ENCODE measurements around the gene ZNF652.
A peak's percentile ranks its signal among the peaks of the same experiment; 100 is the strongest.
"Not testable (repeated sequence)": the region's sequence is repeated elsewhere in the genome, so short reads cannot be mapped to it uniquely, and the experiment has no call there.

Gene ZNF652

DNA sequence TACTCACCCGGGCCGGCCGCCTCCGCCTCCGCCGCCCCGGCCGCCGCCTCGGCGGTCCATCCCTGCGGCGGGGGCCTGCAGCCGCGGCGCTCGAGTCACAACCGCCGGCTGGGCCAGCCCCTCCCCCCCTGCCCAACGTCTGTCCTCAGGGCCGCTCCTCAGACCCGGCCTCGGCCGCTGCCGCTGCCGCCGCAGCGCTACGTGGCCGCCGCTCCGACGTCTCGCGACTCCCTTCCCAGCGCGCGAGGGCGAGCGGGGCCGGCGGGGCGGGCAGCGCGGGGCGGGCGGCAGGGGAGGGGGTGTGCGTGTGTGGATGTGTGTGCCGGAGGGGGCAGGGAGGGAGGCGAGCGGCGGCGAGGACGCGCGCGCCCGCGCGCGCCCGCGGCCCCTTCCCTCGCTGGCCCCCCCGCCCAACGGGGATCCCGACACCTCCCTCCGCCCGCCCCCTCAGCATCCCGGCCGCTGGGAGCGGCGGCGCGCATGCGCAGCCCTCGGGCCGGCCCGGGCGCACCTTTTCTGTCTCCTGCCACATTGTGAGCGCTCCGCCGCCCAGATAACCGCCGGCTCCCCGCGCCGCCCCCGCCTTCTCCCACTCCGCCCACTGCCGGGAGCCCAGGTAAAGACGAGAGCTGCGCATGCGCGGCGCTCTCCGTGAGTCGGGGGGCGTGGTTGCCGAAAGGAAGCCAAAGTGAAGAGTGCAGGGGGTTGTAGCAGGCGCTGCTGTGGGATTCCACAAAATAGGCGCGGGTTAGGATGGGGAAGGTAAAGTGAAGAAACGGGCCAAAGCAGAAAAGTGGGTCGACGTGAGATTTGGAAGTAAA, at the start of gene ZNF652:
TSS of gene ZNF652 (minus strand) at position 349 of the 821 bp plus-strand sequence. CDS start 44,525 bp downstream, outside the sequence.
- DNase-seq (ENCODE audit: low read depth) = peak; percentile 86

DNA sequence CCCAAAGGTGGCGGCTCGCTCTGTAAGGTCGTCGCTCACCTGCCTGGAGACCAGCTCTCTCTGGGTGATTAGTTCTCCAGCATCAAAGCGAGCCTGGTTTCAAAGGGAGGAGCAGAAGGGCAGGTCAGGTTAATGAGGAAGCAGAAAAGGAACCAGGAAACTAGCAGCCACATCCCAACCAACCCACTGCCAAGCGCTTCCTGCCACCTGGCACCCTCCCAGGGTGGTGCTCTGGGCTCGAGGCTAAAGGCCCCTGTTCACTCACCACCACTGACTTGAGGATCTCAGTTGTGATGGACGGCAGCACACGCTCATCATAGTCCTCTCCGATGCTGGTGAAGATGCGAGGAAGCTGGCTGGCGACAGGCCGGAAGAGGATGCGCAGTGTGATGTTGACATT, 47.0 kb upstream of the ZNF652 start:
- no peak for DNase-seq (ENCODE audit: low read depth)

DNA sequence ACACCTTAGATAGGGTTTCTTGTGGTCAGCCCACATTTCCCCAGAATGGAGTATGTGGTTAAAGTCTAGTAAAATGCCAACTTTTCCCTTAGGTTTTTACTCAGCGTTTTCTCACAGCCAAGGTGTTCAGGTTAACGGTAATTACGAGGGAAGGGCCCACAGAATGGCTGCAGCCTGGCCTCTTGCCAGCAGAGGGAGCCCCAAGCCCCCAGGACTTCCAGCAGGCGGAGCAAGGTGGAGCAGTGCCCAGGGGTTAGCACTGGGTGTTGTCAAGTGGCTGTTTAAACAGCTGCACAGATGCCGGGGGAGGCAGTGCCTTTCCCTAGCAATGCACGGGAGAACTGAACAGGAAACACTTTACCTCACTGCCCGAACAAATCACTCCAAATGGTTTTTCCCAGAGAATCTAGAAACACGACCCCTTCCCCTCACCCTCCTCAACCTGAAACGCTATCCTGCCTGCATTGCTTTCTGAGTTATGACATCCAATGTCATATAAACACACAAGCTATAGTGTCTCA, 46.0 kb upstream of the ZNF652 start:
- DNase-seq (ENCODE audit: low read depth) = peak; percentile 83

DNA sequence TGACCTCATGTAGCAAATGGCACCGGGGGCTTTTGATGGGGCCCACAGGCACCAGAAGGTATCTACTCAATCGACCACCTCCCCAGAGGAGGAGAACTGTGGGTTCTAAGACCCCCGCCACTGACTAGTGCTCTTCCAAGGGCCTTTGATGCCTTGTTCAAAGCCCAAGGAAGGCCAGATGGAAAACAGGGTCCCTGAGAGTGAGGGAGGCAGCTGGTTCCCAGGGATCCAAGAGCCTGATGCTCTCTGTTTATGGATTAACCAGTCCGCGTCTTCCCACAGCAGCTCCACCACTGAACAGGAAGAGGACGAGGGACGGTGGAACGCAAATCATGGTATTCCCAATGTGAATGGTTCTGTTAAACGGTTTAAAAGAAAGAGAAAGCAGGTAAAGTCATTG, 45.0 kb upstream of the ZNF652 start:
- DNase-seq (ENCODE audit: low read depth) = no peak

DNA sequence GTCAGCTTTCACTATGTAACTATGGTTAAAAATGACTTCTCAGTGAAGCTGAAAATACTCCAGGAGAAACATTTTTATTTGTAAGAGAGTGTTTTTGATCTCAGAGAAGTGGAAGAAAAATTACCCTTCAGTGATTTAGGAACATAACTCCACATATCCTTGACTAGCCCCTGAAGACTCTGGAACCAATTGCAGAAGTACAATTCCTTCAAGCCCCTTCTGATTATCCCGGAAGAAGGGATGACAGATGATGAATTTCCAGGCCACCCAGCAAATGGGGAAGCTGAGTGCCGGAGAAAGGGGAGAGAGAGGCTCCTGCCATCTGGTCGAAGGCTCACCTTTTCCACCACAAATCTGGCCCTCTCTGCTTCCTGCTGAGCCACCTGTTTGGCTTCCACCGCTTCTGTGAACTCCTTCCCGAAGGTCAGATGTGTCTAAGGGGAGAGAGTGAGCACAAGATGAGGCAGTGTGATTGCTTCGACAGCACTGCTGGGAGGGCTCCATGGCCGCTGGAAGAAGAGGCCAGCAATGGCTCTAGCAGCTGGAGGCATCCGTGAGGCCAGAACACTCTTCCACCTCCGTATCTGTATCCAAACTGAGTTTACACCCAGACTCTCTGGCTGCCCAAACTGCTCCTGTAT, 44.5 kb upstream of the ZNF652 start:
- no peak for DNase-seq (ENCODE audit: low read depth)

DNA sequence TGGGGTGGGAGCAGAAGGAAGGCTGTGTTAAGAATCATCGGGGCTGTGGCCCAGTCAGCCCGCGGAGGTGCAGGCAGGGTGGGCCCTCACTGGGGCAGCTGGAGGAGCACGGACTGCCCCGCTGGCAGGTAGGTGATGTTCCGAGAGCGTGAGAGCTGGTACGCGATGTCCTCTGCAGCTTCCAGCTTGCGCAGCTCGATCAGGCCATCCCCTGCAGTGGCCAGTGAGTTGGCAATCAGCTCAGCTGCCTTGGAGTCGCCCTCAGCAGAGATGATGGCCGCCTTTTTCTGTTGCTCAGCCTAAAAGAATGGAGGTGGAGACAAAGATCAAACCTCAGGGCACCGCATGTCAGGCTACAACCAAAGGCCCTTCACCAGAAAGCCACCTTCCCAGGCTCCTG, 42.9 kb upstream of the ZNF652 start:
- no peak for DNase-seq (ENCODE audit: low read depth)

DNA sequence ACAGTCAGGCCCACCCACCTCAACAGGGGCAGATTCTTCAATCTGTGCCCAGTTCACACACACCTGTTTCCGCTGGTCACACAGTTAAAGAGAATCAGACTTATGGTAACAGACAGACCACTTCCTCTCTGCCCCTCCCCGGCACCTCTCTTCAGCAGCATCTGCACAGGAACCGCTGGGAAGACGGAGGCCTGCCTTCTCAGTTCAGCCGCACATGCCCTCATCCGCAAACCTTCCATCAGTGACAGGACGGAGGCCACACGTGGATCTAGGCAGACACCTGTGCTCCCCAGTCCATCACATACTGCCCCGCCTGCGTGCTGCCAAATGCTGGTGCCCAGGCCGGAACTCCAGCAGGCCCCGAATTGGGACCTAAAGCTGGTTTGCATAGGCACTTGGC, 42.3 kb upstream of the ZNF652 start:
- DNase-seq (ENCODE audit: low read depth) = no peak

DNA sequence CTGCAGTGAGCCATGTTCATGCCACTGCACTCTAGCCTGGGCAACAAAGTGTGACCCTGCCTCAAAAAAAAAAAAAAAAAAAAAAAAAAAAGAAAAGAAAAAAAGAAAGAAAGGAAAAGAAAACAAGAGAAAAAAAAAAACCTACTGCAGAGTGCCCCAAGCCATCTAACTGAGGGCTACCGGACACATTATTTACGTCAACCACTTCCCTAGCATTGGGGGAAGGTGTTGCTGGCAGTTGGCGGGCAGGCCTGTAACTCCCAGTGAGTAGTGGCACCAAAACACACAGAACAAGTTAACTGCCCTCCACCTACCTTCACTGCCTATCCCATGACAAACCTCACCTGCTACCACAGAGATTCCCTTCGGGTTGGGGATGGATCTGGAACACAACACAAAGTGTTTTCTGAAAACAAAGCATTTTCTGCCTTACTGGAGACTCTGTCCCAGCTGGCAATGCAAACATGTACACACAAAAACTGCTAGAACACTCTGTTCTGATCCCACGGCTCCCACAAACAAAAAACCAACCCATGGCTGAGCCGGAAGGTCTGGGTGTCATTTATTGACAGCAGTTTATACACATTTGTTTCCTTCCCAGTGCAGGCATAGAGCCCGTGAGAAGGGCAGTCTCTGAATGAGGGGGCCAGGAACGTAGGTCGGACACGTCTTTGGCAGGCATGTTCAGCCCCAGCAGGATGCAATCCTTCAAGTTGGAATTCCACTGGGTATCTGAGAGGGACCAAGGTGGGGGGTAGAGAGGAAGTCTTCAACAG, 41.7 kb upstream of the ZNF652 start:
- DNase-seq (ENCODE audit: low read depth) = no peak

DNA sequence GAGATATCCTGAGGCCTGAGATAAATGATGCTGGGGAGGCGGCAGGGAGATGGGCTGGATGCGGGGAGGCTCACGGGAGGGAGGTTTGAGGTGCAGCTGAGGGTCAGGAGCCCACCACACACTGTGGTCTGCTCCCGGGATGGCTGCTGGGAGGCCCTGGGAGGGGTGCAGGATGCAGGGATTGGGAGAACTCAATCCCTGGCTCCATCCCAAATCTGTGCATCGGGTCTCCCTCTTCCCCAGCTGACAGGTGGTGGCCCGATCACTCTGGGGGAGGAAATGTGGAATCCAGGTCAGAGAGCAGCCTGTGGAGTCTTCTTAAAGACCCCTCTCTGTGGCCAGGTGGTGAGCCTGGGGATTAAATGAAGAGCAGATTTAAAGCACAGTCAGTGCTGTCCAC, 40.7 kb upstream of the ZNF652 start:
- no peak for DNase-seq (ENCODE audit: low read depth)

DNA sequence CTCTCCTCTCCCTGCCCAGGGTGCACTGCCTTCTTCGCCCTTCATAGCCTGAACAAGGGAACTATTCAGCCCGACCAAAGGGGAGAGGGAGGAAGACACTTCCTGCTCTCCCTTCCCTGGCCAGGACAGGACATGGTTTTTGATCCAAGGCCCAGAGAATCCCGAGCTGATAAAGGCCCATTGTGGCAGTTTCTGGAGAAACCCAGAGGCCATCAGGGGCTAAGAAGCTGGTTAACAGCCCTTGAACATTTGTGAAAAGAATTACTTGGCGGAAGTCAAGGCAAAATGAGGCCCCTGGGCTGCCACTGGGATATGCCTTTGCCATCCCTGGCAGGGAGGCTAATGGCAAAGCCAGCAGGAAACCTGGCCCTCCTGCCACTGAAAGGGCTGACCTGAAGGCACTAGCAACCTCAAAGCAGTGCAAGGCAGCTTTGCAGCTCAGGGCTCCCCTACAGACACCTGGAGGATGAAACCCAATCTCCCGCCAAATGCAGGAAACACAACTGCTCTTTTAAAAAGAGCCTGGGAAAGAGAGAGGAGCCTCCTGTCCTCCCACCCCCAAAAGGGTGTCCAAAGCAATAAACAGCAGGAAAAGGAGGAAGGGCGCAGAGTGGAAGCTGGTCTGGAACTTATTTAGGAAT, 40.0 kb upstream of the ZNF652 start:
- no peak for DNase-seq (ENCODE audit: low read depth)

DNA sequence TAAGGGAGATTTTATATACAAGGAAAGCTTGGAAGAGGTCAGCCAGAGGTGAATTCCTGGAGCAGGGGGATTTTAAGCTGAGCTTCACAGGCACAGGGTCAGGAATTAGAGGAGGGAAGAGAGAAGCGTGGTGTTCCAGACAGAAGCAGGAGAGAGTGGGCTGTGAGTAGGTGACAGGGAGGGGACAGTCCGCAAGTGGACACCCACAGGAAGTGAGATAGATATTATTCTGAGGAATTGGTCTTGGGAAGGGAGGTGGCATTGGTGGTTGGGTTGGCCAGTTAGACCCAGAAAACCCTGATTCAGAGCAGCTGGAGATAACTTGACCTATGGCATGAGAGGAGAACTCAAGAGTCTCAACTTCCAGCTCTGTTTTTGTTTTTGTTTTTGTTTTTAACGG, 37.9 kb upstream of the ZNF652 start:
- DNase-seq (ENCODE audit: low read depth) = no peak

DNA sequence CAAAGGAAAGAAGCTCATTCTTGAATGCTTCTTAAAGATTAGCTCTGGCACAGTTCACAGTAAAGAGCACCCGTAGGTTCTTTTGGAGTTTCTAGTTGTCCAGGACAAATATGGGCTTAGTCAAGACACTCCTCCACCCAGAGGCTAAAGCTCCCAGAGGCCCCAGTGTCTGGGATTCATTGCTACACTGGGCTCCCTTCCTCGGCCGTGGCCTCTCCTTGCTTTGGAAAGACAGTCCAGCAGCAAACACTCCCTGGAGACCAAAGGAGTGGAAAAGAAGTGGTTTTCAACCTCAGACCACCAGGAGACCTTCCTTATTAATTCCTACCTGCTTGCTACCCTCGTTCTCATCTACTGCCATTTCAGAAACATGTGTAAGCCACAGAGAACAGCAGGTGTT, 35.5 kb upstream of the ZNF652 start:
- no peak for DNase-seq (ENCODE audit: low read depth)

DNA sequence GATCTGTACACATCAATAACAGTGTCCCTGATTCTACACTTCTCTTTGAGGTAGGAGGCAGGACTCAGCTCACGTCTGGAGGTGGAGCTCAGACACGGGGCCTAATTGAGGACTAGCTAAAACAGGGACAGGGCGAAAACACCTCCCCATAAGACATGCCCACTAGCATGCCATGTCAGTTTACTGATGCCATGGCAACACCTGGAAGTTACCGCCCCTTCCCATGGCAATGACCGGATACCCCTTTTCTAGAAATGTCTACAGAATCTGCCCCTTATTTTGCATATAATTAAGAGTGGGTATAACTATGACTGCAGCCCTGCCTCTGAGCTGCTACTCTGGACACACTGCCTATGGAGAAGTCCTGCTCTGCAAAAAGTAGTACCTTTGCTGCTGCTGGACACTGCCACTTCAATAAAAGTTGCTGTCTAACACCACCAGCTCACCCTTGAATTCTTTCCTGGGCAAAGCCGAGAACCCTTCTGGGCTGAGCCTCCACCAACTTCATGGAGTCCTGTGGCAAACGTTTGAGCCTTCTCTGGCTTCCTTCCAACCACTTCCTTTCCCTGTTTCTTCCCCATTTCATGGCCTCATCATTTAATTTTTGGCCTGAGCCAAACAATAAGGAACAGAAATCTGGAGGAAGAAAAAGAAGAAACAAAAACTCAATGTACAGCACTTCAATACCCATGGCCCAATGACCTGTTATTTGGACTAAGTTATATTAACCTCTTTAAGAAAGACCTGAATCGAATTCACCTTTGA, 31.6 kb upstream of the ZNF652 start:
- no peak for DNase-seq (ENCODE audit: low read depth)

DNA sequence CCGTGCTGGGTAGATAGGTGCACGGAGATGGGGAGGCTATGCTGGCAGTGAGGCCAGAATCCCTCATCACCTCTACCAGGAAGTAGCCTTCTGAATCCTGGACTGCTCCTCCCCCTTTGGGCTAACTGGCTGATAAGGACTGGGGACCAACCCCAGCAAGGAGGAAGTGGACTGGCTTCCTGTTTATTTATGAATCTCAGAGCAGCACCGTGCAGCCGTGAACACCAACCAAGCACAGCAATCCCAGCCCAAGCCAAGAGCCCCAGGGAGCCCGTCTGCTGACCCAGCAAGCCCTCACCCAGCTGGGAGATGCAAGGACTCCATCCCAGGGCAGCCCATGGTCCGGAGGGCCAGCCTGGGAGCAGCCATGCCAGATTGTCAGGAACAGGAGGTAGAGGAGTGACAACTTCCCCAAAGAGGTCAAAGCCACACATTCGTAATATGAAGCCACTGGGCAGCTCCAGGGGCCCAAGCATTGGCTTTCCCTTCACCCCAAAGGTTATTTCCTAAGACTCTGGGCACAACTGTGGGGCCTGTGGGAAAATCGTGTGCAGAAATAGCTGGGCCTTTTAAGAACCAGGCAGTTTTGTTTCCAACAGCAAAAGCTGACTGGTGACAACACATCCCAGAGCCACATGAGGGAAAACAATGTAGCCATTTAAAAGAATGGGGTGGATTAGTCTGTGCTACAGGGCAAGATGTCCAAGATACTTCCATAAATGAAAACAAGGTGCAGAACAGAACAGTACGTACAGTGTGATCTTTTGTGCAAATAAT, 28.7 kb upstream of the ZNF652 start:
- DNase-seq (ENCODE audit: low read depth) = no peak

DNA sequence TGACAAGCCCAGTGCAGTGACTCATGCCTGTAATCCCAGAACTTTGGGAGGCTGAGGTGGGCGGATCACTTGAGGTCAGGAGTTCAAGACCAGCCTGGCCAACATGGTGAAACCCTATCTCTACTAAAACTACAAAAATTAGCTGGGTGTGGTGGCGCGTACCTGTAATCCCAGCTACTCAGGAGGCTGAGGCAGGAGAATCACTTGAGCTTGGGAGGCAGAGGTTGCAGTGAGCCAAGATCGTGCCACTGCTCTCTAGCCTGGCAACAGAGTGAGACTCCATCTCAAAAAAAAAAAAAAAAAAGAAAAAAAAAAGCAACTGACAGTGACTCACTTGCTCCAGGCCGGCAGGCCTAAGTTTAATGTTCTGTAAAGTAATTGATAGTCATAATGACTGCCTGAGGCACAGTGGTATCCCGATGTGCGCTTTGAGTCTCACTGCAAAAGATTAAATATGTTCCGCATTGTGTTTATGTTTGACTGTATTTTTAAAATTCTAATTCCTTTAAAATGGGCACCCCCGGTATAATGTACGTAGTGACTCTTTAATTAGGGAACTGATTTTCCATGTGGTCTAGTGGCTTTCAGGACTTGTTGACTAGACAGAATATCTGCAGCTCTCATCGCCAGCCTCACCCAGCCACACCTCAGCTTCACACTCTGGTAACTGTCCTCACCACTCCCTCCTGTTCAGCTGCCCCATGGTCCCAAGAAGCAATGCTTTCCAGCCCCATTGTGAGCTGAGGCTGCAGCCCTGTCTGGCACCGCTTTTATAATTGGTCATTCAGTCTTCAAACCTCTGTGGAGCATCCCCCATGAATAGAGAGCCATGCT, 27.7 kb upstream of the ZNF652 start:
- DNase-seq (ENCODE audit: low read depth) = not testable (repeated sequence)

DNA sequence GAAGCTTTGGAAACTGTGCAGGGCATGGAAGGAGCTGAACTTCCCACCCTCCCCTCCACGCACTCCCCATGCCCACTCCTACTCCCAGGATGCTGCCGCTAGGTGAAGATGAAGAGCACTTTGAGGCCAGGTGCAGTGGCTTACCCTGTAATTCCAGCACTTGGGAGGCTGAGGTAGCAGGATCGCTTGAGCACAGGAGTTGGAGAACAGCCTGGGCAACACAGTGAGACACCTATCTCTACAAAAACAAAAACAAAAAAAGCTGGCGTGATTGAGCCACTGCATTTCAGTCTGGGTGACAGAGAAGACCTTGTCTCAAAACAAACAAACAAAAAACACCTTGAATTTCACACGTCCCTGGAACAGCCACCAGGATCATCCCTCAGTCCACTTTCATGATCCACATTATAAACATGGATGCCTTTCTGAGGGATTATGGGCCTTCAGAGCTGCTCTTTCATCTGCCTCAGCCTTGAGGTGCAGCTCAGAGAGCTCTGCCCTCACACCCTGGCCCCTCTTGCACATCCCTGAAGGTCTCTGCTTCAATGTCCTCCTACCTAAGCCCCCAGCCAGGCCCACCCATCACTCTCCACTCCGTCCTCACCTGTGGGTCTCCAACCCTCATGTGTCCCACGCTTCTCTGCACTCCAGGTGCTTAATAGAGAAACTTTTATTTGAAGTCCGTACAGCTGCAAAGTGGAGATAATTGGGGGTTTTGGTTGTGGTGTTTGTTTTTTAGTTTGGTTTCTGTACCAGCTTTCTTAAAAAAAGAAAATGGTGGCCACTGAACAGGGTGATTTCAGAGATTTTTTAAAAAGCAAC, 26.9 kb upstream of the ZNF652 start:
- no peak for DNase-seq (ENCODE audit: low read depth)

DNA sequence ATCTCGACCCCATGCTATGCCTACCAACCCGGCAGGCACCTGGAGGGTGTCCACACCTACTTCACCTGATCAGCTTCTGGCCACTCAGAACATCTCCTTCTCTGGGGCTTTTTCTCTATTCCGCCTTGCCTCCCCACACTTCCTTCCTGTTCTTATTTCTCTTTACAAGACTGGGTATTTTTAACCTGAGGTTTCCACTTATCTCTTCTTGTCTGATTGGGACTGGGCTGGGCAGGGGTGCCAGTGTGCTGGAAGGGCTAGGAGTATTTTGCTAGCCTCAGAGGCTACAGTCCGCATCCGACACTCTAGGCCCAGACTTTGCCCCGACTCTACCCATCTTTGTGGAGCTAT, 26.2 kb upstream of the ZNF652 start:
- no peak for DNase-seq (ENCODE audit: low read depth)

DNA sequence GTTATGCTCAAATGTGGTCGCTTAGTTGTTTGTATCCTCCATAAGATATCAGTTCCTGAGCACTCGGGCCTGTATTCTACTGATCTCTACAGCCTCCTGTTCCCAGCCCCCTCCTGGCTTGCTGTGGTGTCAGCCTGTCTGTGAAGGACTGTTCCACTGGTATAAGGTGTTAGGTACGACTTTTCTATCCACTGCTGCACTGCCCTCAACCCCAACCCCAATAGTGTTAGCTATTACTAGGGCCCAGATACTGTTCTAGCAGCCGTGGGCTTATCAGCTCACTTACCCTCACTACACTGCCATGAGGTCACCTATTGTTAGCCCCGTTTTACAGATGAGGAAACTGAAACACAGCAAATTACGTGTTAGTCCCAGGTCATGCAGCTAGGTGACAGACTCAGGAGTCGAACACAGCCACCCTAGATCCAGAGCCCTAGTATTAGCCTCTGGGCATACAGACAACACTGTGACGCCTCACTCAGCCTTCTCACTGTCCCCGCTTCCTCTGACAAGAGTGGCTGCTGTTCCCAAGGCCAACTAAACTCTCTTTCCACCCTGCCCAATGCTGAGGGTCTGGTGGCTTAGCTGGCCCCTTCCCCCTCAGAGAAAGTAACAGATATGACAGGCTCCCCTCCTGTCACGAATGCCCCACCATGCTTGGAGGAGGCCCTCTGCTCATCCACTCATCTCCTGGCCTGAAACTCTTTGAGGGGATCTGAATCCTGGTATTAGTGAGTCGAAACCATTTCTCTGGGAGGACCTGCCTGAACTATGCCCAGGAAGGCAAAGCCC, 25.6 kb upstream of the ZNF652 start:
- no peak for DNase-seq (ENCODE audit: low read depth)
